Kidney (tissue), 14 donors: ENCODE data around the gene PITX1. TPM values are rescaled to one million over a fixed set of nuclear protein-coding genes. Genes with fewer than 3 reads are reported as not detected.

Experiments used
- DNase-seq, 5 donors: peaks; one replicate each; pipeline ENCODE4 v3.0.0-alpha.2; 2013 to 2020
- FAIRE-seq: peaks from 2 replicates; lab custom pipeline; 2012; peaks lifted over from hg19 to GRCh38; lab: Jason Lieb, UNC
- H3K27ac ChIP-seq, 2 donors: one replicate each; pipeline ENCODE4 v1.7.0; 2013; ENCODE audit warnings: low read depth in 2 of 2, low read length in 2 of 2, inconsistent platforms in 1 of 2
- H3K27me3 ChIP-seq: one replicate; pipeline ENCODE4 v1.7.1; 2013; ENCODE audit warnings: low read length, inconsistent platforms; ENCODE audit not compliant: control insufficient read depth, insufficient read depth
- H3K36me3 ChIP-seq, 3 donors: one replicate each; pipeline versions ENCODE4 v1.7.0 to v1.7.1; 2013; ENCODE audit warnings: low read length in 3 of 3, control low read depth in 1 of 3, inconsistent platforms in 1 of 3; ENCODE audit not compliant: insufficient read depth in 3 of 3, control insufficient read depth in 2 of 3
- H3K4me1 ChIP-seq, 3 donors: one replicate each; pipeline versions ENCODE4 v1.7.0 to v1.7.1; 2013; ENCODE audit warnings: low read length in 3 of 3, inconsistent platforms in 1 of 3, low read depth in 1 of 3; ENCODE audit not compliant: control insufficient read depth in 2 of 3, insufficient read depth in 2 of 3
- H3K4me3 ChIP-seq, 3 donors: one replicate each; pipeline versions ENCODE4 v1.7.0 to v1.8.1; 2013; ENCODE audit warnings: low read length in 3 of 3, control low read depth in 1 of 3, inconsistent platforms in 1 of 3
- H3K9ac ChIP-seq, 3 donors: one replicate each; pipeline versions ENCODE4 v1.7.0 to v1.7.1; 2013; ENCODE audit warnings: low read length in 3 of 3, control low read depth in 1 of 3, inconsistent platforms in 1 of 3
- H3K9me3 ChIP-seq, 3 donors: one replicate each; pipeline versions ENCODE4 v1.7.0 to v1.7.1; 2013; ENCODE audit warnings: low read length in 3 of 3, control low read depth in 1 of 3, inconsistent platforms in 1 of 3; ENCODE audit not compliant: control insufficient read depth in 2 of 3, insufficient read depth in 1 of 3
- CTCF ChIP-seq: IDR thresholded peaks from 3 replicates; pipeline ENCODE4 v1.5.1; 2012; ENCODE audit warnings: mild to moderate bottlenecking, moderate library complexity, borderline replicate concordance; ENCODE audit not compliant: insufficient read depth; ENCODE audit errors: extremely low read depth
- intact Hi-C: fragments of 100-400 bp; cut with DNase I; formaldehyde crosslinking; loops from one replicate; pipeline ENCODE4 v1.11.1; 2022
- polyA plus RNA-seq: library from polyadenylated mRNA; stranded (reverse); fragments of 350-450 nt; fragmentation: Illumina TruSeq; extraction: RNeasy Lipid Tissue Mini Kit (QIAGEN cat#74804); gene quantifications from one replicate; pipeline ENCODE4 v1.2.3, GENCODE V29; 2014; ENCODE audit warnings: low read depth, low replicate concordance; ENCODE audit not compliant: insufficient read depth
- total RNA-seq: library from RNA; stranded (reverse); fragmentation: NEBNext Ultra II Directional; extraction: Animal tissue kit (Norgen Biotek cat#: 25700); gene quantifications from one replicate; pipeline ENCODE4 v1.2.1, GENCODE V29; 2021
- donor health status: control.
- donor health status: control.
- donor health status: control.
- donor health status: control.
- donor health status: control.
- donor health status: DM: yes; HTN: yes; CAD: no.
- donor health status: Normal renal cell carcinoma (clear cell type).

The PITX1 gene
- total and polyA plus RNA-seq, 2 donors from 2014 or later: not detected

DNA sequence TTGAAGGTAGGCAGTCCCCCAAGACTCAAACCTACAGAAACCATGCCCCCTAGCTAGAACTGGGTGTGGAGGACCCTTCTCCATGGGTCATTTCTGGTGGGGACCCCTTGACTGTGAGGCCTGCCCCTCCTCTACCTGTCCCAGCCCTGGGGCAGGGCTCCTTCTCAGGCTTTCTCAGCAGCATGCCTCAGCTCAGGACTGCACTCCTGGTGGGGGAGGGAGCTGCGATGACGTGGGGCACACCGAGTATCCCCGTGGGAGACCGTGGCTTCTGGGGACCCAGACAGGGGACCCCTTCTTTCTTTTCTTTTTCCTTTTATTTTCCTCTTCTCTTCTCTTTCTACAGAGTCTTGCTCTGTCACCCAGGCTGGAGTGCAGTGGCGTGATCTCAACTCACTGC, 27.0 kb upstream of the PITX1 start:
- intact Hi-C loops: no loop called here
- no peak for FAIRE-seq
- Histone ChIP-seq H3K4me1 (no peaks in the 10 kb centered on the region), H3K27me3 (no peaks in the 10 kb centered on the region), H3K9me3 (no peaks in the 10 kb centered on the region), H3K36me3 (no peaks in the 10 kb centered on the region), H3K4me3 (no peak overlapping the region), H3K27ac (no peak overlapping the region), H3K9ac (no peak overlapping the region)
- no peak for TF ChIP-seq CTCF
- peak in 1 of 5 donors; percentile 52 for DNase-seq

GRCh38 chr5:135060021-135060420, 26.0 kb upstream of the PITX1 start:
- no peaks in the 10 kb centered on the region for H3K9me3 ChIP-seq
- H3K36me3 ChIP-seq: no peaks in the 10 kb centered on the region
- no peak for TF ChIP-seq CTCF
- no peaks in the 10 kb centered on the region for H3K27me3 ChIP-seq
- no peak overlapping the region for H3K4me3 ChIP-seq
- intact Hi-C loops: no loop called here
- DNase-seq (peak in 1 of 5 donors; percentile 53), FAIRE-seq (no peak)
- H3K9ac ChIP-seq: no peak overlapping the region
- no peak overlapping the region for H3K27ac ChIP-seq
- no peaks in the 10 kb centered on the region for H3K4me1 ChIP-seq

GRCh38 chr5:135059000-135059923, 25.2 kb upstream of the PITX1 start:
- DNase-seq: peak in 1 of 5 donors; percentile 21

More at GRCh38 chr5:135059000-135059923, 25.2 kb upstream of the PITX1 start:
- Histone ChIP-seq H3K9ac (no peak overlapping the region), H3K27me3 (no peaks in the 10 kb centered on the region), H3K4me1 (no peaks in the 10 kb centered on the region), H3K9me3 (no peaks in the 10 kb centered on the region), H3K4me3 (no peak overlapping the region), H3K36me3 (no peaks in the 10 kb centered on the region), H3K27ac (no peak overlapping the region)
- intact Hi-C loops: no loop called here
- no peak for FAIRE-seq
- TF ChIP-seq CTCF: no peak
